ENCODE measurements around the gene IL31RA.

DNA sequence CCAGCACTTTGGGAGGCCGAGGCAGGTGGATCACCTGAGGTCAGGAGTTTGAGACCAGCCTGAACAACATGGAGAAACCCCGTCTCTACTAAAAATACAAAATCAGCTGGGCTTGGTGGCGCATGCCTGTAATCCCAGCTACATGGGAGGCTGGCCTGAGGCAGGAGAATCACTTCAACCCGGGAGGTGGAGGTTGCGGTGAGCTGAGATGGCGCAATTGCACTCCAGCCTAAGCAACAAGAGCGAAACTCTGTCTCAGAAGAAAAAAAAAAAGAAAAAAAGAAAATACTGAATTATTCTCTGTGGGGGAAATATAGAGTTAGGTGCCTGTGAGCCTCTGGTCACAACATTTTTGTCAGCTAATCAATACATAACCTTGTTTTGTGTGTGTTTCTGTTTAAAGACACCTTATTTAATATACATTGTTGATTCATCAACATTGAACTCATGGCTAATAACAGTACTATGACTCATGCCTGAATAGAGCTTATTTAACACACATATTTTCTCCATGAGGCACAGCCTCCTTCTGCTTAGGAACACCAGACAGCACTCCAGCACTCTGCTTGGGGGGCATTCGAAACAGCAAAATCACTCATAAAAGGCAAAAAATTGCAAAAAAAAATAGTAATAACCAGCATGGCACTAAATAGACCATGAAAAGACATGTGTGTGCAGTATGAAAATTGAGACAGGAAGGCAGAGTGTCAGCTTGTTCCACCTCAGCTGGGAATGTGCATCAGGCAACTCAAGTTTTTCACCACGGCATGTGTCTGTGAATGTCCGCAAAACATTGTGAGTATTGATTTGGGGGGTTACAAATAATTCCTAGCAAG, at the start of gene IL31RA:
- TF ChIP-seq, protein P1, sequence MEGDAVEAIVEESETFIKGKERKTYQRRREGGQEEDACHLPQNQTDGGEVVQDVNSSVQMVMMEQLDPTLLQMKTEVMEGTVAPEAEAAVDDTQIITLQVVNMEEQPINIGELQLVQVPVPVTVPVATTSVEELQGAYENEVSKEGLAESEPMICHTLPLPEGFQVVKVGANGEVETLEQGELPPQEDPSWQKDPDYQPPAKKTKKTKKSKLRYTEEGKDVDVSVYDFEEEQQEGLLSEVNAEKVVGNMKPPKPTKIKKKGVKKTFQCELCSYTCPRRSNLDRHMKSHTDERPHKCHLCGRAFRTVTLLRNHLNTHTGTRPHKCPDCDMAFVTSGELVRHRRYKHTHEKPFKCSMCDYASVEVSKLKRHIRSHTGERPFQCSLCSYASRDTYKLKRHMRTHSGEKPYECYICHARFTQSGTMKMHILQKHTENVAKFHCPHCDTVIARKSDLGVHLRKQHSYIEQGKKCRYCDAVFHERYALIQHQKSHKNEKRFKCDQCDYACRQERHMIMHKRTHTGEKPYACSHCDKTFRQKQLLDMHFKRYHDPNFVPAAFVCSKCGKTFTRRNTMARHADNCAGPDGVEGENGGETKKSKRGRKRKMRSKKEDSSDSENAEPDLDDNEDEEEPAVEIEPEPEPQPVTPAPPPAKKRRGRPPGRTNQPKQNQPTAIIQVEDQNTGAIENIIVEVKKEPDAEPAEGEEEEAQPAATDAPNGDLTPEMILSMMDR (IDR thresholded peaks at IDR 0.05; ENCODE audit: low read depth, low read length): no peak
- TF ChIP-seq POLR2A (IDR thresholded peaks at IDR 0.05; ENCODE audit: extremely low read depth, insufficient read length): no peak
- TF ChIP-seq, protein P2, sequence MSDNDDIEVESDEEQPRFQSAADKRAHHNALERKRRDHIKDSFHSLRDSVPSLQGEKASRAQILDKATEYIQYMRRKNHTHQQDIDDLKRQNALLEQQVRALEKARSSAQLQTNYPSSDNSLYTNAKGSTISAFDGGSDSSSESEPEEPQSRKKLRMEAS (IDR thresholded peaks at IDR 0.05; ENCODE audit: low read depth, low read length): no peak
